Mesenteric fat pad (tissue), 1 donor: Measurements from ENCODE around the gene RTN4R. TPM values are rescaled to one million over a fixed set of nuclear protein-coding genes. Genes with fewer than 3 reads are reported as not detected.
"Not testable (repeated sequence)": the region's sequence is repeated elsewhere in the genome, so short reads cannot be mapped to it uniquely, and the experiment has no call there.

ENCODE experiments used
- DNase-seq: peaks from one replicate; pipeline ENCODE4 v3.0.0-alpha.2; 2020; ENCODE audit warnings: low spot score
- total RNA-seq: library from RNA; stranded (reverse); fragmentation: NEBNext Ultra II Directional; extraction: Animal tissue kit (Norgen Biotek cat#: 25700); gene quantifications from one replicate; pipeline ENCODE4 v1.2.1, GENCODE V29; 2021
- donor health status: DM: yes; HTN: yes; CAD: no.

The RTN4R gene
- total RNA-seq, 1 donor from 2014 or later = 0.55 TPM

DNA sequence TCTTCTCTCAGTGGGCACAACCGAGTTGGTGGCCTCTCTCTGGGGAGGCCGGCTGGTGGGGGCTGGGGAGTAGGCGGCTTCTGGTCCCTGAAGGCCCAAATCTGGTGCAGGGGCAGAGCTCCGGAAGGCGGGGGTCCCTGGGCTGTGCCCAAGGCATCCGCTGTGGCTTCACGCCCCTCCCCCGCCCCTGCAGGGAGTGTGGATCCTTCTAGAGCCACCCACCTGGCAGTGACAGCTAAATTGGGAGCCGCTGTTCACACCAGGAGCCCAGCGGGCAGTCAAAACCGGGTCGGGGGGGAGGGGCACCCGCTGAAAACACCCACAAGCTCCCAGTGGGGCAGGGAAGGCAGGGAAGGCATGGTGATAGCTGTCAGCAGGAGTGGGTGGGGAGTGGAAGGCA, 4.6 kb upstream of the RTN4R start:
- DNase-seq = no peak

DNA sequence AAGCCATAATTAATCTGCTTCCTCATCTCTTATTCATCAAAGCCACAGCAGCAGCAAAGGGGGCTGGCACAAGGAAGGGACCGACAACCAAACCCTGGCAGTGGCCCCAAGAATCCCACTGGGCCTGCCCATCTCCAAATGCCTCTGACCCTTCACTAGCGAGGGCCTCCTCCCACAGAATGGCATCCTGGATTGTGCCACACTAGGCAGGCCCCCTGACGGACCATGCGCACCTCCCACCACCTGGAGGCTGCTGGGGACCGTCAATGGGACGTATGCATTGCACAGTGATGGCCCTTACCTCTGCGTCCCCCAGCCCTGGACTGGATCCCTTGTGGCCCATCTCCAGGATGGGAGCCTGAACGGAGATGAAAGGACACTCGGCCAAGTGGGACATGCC, 4.1 kb upstream of the RTN4R start:
- no peak for DNase-seq

DNA sequence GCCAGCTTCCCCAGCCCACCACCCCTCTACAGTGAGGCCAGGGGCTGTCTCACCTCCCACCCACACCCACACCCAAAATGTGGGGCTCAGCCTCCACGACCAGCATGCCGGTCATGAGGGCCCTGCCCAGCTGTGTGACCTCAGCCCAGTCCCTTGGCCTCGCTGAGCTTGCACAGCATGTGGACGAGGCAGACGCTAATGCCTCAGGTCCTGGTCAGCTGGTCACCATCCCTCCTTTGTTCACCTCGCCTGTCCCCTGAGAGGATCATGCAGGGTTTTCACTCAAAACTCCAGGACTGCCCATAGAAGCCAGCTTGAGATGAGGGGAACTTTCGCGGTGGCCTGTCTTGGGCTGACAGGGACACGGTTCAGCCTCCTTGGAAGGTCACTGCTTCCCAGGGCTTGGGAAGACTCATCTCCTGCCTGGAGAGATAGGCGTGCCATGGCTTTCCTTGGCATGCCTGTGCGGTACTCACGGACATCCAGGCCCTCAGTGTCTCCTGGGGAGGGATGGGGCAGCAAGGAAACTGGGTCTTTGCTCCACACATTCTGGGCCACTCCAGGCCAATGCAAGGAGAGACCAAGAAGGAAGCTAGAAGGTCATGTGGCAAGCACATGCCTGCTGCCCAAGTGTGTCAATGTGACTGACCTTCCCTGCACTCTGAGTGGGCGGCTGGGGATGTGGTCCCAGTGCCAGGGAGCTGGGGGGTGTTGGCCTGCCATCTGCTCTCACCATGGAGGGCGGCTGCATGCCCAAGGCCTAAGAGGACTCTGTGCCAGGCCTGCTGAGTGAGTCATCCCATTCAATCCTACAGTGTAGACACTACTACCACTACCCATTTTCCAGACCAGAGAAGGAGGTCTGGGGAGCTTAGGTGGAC, 3.2 kb upstream of the RTN4R start:
- no peak for DNase-seq

DNA sequence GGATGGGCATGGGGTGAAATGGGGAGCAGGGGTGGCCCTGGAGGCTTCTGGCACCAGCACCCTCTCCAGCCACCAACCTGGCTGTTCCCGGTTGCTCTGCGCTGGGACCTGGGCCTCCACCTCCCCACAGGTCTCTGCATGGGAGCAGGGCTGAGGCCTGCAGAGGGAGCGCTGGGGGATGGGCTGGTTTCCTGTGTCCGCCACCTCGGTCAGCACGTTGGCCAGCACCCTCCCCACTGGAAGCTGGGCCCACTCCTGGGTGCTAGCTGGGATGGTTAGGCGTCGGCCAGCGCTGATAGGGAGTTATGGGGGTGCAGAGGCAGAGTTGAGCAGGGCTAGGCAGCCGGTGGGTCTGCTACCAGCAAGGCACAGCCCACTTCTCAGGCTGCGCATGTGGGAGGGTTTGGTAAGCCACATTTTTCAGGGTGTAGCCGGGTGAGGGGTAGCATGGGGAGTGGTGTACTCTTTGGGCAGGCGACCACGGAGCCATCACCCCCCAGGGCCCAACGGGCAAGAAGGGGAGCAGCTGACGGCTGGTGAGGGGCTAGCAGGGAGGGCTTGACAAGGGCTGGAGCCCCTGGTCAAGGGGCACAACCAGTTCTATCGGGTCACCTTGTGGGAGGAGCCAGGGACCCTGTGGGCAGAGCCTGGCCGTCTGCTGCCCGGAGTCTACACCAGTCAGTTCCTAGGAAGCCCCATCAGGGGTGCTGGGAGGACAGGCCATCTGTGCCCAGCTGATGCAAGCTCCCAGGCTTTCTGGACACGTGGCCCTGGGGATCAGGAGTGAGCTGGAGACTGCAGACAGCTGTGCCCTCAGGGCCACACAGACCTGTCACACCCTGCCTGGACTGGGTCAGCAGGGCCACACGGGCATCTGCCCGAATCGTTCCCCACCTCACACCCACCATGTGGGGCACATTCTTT, 2.3 kb upstream of the RTN4R start:
- DNase-seq = not testable (repeated sequence)

DNA sequence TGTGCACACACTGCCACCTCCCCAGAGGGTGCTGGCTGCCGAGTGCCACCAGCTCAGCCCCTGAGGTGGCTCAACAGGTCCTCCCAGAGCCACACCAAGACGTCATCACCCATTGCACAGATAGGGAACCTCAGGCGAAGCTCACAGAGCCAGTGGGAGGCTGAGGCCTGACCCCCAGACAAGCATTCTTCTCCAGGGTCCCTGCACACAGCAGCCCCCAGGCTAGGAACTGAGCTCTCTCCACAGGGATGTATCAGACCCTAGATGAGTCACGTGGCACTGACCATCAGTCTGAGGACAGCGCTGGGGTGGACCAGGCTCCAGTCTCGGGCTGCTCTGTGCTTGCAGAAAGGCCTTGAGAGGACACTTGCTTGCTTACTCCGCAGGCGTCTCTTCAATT, 1.6 kb upstream of the RTN4R start:
- not testable (repeated sequence) for DNase-seq

DNA sequence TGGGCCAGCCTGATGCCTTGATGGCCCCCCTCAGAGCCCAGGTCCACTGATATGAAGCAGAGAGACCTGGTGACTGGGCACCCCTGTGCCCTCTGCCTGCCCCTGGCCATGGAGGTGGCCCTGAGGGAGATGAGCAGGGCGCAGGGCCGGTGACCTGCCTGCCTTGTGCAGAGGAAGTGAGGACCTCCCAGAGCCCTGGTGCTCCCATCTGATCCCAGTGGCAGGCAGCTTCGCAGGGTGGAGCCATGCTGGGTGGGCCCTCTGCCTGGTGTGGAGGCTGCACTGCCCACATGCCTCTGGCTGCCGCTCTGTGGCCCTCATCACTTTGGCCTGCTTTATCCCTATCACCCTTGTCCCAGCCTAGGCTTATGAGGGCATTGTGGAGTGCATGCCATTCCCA, 1.1 kb upstream of the RTN4R start:
- not testable (repeated sequence) for DNase-seq

DNA sequence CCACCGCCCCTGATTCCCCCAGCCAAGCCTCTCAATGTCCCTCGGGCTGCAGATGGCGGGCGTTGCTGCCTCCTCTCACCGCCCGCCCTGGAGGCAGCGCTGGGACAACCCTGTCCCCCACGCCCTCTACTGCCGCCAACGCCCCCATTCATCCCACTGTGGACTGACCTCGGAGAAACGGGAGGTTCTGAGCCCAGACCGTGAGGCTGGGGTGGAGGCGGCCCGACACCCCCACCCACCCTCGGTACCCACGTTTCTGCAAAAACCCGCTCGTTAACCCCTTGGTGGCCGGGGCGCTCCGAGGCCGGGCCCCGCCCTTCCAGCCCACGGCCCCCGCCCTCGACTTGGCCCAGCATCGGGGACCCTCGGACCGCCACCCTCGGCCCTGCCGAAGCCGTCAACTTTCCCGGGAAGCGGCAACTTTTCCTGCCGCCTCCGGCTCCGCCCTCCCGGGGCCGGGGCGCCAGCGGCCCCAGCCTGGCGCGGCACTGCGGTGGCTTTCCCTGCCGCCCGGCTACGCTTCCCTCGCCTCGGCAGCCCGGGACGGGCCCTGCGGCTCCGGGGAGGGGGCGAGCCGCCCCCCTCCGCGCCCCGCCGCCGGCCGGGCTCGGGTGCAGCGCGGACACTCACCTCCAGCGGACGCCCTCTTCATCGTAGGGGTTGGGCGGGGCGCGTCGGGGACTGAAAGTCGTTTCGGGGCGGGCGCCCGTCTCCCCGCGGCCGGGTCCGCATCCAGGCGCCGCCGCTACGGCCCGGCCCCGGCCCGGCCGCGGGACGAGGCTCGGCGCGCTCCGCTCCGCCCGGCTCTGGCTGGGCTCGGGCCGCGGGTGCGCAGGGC, 458 bp downstream of the RTN4R start:
- DNase-seq = no peak

DNA sequence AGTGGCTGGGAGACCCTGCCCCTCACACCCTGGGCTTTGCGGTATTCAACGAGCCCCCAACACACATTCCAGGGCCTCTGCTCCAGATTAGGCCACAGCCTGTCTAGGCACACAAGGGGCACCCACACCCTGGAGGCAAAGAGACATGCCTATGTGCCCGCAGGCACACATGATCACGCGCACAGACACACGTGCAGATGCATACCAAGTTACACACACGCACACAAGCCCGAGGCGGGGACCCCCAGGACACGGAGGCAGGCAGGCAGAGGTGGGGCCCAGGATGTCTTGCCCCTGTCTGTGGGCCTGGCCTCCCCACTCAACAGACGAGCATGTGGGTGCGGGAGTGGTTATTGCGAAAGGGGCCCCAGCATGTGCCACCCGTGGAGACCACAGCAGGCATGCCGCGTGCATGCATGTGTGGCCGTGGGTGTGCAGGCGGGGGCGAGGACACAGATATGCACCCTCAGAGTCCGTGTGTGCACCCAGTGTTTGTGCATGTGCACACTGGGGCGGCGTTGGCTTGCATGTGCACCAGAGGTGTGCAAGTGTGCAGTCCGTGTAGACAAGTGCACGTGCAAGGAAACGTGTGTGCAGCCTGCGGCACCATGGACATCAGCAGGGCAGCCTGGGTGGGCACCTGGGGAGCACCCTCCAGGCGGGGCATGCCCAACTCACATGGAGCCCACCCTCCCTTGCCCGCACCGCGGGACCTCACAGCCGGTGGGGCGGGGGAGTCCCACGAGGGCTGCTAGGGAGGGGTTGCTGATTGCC, 1.3 kb downstream of the RTN4R start:
- not testable (repeated sequence) for DNase-seq

DNA sequence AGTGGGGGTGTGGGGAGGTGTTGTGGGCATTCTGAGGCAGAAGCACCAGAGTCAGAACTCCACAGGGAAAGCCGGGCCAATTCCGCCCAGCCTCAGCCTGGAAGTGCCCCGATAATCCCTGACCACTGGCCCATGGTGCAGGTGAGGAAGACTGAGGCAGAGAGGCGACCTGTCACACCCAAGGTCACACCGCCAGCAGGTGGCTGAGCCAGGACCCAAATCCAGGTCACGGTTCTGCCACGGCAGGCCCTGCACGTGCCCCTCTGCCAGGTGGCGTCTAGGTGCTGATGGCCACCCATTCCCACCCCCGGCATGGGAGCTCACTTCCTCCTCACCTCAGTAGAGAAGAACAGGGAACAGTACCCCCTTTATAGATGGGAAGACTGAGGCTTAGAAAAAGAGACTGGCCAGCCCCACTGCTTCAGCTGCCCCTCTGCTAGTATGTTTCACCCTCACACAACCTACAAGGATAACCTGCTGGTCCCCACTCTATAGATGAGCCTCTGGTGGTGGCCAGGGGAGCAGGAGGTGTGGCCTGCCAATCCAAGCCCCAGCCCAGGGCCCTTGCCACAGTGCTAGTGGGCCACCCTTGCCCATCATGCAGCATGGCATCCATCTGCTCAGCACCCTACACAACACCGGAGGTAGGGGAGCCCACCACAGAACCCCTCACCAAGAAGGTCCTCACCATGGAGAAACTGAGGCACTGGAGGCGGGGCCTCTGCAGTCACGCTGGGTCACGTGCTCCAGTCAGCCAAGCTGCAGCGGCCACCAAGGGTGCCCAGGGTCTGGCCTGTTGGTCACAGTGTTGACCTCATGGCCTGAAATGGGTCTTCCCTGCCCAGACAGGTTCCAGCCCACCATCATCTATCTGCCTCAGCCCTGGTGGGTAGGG, 2.1 kb downstream of the RTN4R start:
- DNase-seq = not testable (repeated sequence)

DNA sequence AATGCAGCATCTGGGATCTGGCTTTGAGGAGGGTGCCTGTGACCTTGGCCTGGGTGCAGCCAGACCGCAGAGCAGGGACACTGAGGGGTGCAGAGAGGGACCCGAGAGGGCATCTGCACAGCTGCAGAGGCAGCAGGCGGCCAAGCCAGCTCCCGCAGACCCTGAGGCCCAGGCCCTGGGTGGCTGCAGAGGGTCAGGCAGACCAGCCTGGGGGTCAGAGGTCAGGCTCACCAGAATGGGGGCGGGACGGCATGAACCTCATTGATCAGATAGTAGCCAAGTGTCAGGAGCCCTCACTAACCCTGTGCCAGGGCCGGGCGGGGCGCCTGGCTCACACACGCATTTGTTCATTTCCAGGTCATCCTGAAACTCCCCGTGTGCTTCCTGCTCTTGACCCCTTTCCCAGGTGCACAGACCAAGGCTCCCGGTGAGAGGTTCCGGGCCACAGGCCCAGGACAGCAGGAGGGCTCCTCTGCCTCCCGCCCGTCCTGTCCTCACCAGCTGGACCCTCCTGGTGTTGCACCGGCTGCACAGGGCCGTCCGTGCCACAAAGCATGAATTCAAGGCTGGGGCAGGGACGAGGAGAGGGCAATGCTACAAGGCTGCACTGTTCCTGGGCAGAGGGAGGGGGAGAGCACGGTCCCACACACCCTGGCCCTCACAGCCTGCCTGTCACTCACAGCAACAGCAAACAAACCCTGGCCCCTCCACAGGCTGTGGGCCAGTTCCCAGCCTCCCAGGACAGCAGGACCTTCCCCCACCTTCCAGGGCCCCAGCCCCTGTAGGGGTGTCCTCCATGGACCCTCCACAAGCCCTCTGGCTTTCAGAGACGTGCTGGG, 3.3 kb downstream of the RTN4R start:
- DNase-seq = no peak

DNA sequence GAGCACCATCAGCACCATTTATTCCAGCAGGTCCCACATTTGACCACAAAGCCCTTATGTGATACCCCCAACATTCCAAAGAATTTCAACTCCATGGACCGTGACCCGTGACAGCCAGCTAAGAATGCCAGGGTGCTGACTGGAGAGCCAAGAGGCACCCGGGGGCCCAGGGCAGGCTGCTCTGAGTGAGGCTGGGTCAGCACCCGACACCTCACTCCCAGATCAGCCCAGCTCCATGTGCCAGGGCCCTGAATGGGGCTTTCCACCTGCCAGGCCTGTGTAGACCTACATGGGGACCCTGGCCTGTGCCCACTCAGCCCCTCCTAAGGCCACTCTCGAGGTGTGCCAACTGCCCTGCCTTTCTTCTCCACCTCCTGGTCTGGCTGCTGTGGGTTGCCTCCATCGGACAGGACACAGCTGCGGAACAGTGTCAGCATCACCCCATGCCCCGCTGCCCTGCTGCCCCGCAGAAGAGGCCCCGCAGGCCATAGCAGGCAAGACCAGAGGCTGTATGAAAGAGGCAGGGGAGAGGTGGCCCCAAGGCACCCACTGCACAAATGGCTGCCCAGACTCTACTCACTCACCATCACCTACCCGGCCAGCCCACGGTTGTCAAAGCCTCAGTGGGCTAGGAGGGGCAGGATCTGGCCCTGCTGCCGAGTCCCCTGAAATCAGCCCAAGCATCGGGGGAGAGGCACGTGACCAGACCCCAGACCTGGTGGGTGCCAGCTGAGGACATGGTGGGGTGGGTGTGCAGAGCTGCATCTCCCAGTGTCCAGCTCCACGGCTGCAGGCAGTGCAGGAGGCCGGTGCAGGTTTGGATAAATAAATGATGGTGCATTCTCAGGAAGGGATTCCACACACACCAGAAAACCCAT, 4.5 kb downstream of the RTN4R start:
- not testable (repeated sequence) for DNase-seq

DNA sequence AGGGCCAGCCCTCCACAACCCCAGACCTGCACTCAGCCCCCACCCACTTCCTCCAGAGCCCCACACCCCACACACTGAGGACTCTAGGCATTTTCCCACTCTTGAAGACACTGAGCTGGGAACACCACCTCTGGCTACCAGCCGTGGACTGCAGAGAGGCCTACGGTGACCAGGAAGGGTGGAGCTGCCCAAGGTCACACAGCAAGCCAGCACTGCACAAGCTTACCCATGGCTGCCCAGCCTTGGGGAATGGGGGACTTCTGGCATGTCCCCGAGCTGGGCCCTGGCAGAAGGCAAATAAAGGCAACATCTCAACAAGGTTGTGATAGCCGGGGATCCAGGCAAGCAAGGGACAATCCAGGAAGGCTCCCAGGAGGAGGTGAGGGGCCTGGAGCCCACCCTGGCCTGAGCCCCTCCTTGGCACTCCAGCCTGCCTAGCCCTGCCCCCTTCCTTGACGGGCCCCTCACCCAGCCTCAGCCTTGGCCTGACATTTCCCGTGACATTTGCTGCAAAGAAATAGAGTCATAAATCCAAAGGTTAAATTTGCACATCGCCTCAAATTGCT, 5.5 kb downstream of the RTN4R start:
- DNase-seq = no peak

DNA sequence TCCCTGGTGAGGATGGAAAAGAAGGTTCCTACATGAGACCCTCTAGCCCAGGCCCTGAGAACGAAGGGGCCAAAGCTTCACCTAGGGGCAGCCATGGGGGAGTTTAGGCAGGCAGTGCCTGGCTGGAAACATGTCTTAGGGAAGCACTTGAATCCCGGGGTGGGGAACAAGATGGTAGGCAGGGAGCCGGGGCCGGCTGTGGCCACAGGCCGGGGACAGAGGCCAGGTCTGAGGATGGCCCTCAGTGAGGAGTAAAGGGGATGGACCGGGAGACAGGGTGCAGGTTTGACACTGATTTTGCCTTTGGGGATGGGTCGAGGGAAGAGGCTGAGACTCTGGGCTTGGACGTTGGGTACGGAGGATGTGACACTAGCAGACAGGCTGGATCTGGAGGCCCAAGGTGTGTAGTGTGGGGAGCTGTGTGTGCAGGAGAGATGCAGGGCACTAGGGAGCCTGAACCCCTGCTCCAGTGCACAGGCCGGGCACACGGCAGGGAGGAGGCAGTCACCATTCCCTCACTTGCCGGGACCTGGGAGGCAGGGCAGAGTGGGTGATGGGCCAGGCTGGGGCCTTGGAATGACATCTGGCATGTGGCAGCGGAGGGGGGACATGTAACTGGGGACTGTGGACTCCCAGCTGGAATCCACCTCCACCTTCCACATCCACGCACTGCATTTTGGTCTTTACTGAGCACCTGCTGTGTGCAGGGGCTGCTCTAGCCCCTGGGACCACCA, 6.1 kb downstream of the RTN4R start:
- no peak for DNase-seq

DNA sequence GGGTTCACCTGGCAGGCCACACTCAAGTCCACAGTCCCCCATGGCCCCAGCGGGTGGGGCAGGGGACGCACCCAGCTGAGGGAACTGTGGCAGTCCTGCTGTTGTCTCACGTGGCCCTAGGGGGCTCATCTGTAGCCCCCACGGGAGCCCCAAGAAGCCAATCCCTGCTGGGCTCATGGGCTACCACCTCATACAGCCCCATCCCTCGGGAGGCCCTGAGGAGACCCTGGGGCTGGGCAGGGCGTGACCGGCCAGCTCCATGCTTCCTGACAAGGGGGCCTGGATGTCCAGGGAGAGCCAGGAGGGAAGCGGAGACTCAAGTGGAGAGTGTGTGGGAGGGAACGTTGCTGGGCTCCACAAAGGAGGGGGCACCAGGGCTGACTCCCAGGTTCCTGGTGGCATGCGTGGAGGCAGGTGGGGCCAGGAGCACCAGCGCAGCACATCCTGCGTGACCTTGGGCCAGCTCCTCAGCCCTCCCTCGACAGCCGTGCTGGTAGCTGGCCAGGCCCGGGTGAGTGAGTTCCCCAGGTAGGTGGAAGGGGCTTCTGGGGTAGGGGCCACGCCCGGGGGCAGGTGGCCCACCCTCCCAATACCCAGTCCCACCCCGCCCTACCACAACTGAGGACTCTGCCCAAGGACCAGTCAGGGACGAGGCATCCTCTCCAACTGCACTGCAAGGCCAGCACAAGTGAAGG, 7.9 kb downstream of the RTN4R start:
- DNase-seq = no peak

DNA sequence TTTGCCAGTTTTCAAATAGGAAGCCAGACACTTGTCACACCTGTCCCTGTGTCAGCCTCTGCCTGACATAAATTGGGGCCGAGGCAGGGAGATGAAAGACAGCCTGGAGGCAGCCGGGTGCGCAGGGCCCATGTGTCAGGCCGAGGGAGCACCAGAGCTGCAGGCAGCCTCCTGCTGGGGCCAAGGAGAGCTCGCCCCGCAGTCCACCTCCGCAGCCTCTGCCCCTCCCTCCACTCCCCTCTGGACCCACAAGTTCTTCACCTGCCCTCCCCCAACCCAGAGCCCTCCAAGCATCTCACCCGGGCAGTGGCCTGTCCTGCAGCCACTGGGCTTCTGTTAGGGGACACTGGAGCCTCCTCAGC, 8.8 kb downstream of the RTN4R start:
- DNase-seq = no peak
